GM18858 (cell line): ENCODE results near the gene BTN1A1.

ENCODE experiments used
- ATAC-seq: cut with Tn5 transposase; IDR thresholded peaks from one replicate; pipeline ENCODE4 v1.9.1; 2021; ENCODE audit not compliant: unreplicated experiment

The BTN1A1 gene

DNA sequence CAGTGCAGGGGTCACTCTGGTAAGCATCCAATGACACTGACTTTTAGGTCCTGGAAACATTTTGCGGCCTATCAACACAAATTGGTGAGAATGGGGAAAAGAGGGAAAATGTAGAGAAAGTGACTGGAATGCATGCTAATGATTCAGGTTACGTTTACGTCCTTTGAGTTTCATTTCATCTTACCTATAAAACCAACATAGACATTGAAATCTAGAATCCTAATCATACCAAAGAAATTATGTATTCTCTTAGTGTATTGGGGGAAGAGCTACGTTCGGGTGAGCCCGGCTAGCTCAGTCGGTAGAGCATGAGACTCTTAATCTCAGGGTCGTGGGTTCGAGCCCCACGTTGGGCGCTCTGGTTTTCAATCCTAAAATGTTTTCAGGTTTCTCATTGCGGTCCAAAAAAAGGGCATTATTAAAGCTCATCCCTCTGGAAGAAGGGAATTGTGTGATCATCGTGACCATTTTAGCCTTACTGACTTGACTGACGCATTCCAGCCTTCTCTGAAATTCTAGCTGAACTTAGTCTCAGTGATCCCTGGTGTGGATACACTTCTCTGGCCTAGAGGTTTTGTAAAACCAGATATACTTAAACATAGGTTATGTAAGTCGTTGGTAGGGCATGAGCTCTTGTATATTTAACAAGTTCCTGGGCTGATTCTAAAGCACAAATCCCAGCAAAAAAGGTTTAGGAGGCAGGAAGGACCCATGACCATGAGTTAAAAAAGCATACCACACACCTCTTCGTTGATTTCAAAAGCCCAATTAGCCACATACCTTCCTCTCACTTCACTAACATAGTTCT lies 56.4 kb downstream of the BTN1A1 start:
- ATAC-seq, result no peak
